ENCODE measurements around the gene ST3GAL3. TPM values are rescaled to one million over a fixed set of nuclear protein-coding genes. Genes with fewer than 3 reads are reported as not detected.
A peak's percentile ranks its signal among the peaks of the same experiment; 100 is the strongest.

Gene ST3GAL3
- total RNA-seq, 1 donor from 2014 or later = 24.4 TPM

DNA sequence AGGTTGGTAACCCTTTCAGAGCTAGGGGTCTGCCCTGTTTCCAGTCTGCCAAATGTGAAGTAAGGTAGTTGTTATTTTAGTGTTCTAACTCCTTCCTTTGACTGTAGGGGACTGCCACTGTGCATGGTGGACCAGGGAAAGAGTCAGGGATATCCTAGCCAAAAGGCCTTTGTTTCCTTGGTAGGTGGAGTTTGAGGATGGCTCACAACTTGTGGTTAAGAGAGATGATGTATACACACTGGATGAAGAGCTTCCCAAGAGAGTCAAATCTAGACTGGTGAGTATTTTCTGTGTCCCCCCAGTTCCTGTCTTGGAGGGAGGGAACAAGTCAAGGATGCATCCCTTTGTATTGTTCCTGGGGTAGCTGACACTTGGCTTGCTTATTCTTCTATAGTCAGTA, 3.5 kb upstream of the ST3GAL3 start:
- DNase-seq (ENCODE audit: extremely low spot score, unreplicated experiment) = no peak
- Mint-ChIP-seq H3K4me3 (no peak overlapping the region), H3K9me3 (no peaks in the 10 kb centered on the region), H3K36me3 (peaks cover 19% of the 10 kb centered on the region), H3K27ac (no peak overlapping the region), H3K4me1 (ENCODE audit: unreplicated experiment) (peaks cover 8% of the 10 kb centered on the region), H3K27me3 (no peaks in the 10 kb centered on the region)
- TF ChIP-seq, protein P1, sequence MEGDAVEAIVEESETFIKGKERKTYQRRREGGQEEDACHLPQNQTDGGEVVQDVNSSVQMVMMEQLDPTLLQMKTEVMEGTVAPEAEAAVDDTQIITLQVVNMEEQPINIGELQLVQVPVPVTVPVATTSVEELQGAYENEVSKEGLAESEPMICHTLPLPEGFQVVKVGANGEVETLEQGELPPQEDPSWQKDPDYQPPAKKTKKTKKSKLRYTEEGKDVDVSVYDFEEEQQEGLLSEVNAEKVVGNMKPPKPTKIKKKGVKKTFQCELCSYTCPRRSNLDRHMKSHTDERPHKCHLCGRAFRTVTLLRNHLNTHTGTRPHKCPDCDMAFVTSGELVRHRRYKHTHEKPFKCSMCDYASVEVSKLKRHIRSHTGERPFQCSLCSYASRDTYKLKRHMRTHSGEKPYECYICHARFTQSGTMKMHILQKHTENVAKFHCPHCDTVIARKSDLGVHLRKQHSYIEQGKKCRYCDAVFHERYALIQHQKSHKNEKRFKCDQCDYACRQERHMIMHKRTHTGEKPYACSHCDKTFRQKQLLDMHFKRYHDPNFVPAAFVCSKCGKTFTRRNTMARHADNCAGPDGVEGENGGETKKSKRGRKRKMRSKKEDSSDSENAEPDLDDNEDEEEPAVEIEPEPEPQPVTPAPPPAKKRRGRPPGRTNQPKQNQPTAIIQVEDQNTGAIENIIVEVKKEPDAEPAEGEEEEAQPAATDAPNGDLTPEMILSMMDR (conservative IDR thresholded peaks at IDR 0.05) = no peak

GRCh38 chr1:43704838-43705237, 2.5 kb upstream of the ST3GAL3 start:
- Mint-ChIP-seq H3K9me3 (no peaks in the 10 kb centered on the region), H3K27me3 (no peaks in the 10 kb centered on the region), H3K27ac (no peak overlapping the region), H3K36me3 (peaks cover 19% of the 10 kb centered on the region), H3K4me3 (peak overlapping the region; percentile 74), H3K4me1 (ENCODE audit: unreplicated experiment) (peaks cover 10% of the 10 kb centered on the region)
- TF ChIP-seq, protein P1 (conservative IDR thresholded peaks at IDR 0.05) = peak; percentile 23
- DNase-seq (ENCODE audit: extremely low spot score, unreplicated experiment) = no peak

DNA sequence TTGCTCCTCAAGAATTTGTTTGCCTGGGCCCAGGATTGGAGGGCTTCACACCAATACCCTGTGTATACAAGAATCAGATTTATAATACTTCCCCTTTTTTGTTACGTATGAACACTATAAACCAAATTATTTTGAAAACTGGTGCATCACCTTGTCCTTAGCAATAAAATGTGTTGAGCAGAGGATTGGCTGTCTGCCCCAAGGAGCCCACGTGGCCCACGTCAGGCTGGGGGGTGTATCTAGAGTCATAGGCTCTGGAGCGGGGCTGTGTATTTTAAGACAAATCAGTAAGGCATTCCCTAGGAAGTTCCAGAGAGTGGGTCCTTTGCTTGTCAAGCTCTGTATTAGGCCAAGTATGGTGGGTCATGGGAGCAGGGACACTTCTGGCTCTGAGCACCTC, 2.0 kb upstream of the ST3GAL3 start:
- no peaks in the 10 kb centered on the region for H3K9me3 Mint-ChIP-seq
- no peaks in the 10 kb centered on the region for H3K27me3 Mint-ChIP-seq
- no peak for DNase-seq (ENCODE audit: extremely low spot score, unreplicated experiment)
- peaks cover 19% of the 10 kb centered on the region for H3K36me3 Mint-ChIP-seq
- peaks cover 10% of the 10 kb centered on the region for H3K4me1 Mint-ChIP-seq (ENCODE audit: unreplicated experiment)
- TF ChIP-seq, protein P1 (conservative IDR thresholded peaks at IDR 0.05) = no peak
- peak overlapping the region; percentile 88 for H3K4me3 Mint-ChIP-seq
- no peak overlapping the region for H3K27ac Mint-ChIP-seq

- no peak for DNase-seq (ENCODE audit: extremely low spot score, unreplicated experiment)
- Mint-ChIP-seq H3K4me3 (peak overlapping the region; percentile 88), H3K27ac (peak overlapping the region; percentile 43), H3K9me3 (no peaks in the 10 kb centered on the region), H3K36me3 (peaks cover 19% of the 10 kb centered on the region), H3K27me3 (no peaks in the 10 kb centered on the region), H3K4me1 (ENCODE audit: unreplicated experiment) (peaks cover 10% of the 10 kb centered on the region)
- TF ChIP-seq, protein P1 (conservative IDR thresholded peaks at IDR 0.05) = no peak
Observed at GRCh38 chr1:43705982-43706597, 1.2 kb upstream of the ST3GAL3 start.

DNA sequence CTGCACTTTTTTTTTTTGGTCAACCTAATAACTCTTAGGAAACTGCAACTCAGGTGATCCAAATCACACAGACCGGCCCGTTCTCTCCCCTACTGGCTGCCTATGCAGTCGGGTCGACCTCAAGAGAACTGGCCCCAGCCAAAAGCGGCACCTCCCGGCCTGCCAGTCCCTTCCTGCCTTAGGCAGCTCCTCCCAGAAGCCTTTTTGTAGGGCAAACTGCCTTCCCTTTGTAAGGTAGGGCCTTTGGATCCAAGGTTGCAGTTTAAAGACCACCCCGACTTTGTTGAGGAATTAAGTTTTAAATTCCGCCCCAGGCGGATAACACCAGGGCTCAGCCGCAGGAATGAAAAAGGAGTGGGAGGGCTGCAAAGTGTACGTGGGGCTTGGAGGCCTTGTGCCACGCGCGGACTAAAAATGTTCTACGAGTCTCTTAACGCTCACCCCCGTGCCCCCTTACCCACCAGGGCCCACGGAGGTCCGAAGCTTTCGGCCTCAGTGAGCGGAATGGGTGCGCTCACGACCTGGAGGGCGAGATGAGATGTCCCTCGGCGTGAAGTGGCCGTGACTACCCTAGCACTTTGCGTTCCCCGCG, 642 bp upstream of the ST3GAL3 start:
- H3K36me3 Mint-ChIP-seq = peaks cover 16% of the 10 kb centered on the region
- no peak for DNase-seq (ENCODE audit: extremely low spot score, unreplicated experiment)
- H3K4me3 Mint-ChIP-seq = peak overlapping the region; percentile 88
- TF ChIP-seq, protein P1 (conservative IDR thresholded peaks at IDR 0.05) = no peak
- H3K27ac Mint-ChIP-seq = peak overlapping the region; percentile 43
- peaks cover 10% of the 10 kb centered on the region for H3K4me1 Mint-ChIP-seq (ENCODE audit: unreplicated experiment)
- no peaks in the 10 kb centered on the region for H3K27me3 Mint-ChIP-seq
- H3K9me3 Mint-ChIP-seq = no peaks in the 10 kb centered on the region
